ENCODE results near the gene AP5Z1. TPM values are rescaled to one million over a fixed set of nuclear protein-coding genes. Genes with fewer than 3 reads are reported as not detected.

AP5Z1 gene
- polyA plus RNA-seq, 1 of the 3 experiments (the other 2 are of a cell fraction), result 29.5 TPM

GRCh38 chr7:4806983-4807597 lies 31.7 kb downstream of the AP5Z1 start (continued):
- TF ChIP-seq IRF3 (IDR thresholded peaks at IDR 0.05; ENCODE audit: low read depth, low read length) (no peak), SIN3A (IDR thresholded peaks at IDR 0.05; ENCODE audit: borderline replicate concordance, low read depth, low read length) (no peak)

GRCh38 chr7:4807598-4808016 lies 32.2 kb downstream of the AP5Z1 start:
- TF ChIP-seq SMC3 (IDR thresholded peaks at IDR 0.05; ENCODE audit: low read depth, low read length) (no peak), CHD2 (IDR thresholded peaks at IDR 0.05; ENCODE audit: low read length, partially characterized antibody) (no peak)
- TF ChIP-seq, protein P1, sequence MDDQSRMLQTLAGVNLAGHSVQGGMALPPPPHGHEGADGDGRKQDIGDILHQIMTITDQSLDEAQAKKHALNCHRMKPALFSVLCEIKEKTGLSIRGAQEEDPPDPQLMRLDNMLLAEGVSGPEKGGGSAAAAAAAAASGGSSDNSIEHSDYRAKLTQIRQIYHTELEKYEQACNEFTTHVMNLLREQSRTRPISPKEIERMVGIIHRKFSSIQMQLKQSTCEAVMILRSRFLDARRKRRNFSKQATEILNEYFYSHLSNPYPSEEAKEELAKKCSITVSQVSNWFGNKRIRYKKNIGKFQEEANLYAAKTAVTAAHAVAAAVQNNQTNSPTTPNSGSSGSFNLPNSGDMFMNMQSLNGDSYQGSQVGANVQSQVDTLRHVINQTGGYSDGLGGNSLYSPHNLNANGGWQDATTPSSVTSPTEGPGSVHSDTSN (IDR thresholded peaks at IDR 0.05), result no peak
- no peak overlapping the region for H2AFZ ChIP-seq (ENCODE audit: low read depth)
- ChIA-PET CTCF (interaction anchor here (1.0 to 2.5 kb wide), 3 partner anchors 9 to 23 kb away, joined by 4 to 19 read pairs (median 6); no protein-coding TSS in a partner anchor), POLR2A (no interaction called here)
- peaks cover 3% of the 10 kb centered on the region for H3F3A ChIP-seq (replicated peaks; ENCODE audit: insufficient read depth)
- no peaks in the 10 kb centered on the region for H3K27me3 ChIP-seq (ENCODE audit: insufficient read depth)
- WGBS (ENCODE audit: low lambda C conversion rate), result 79% methylated on average over 5 of the region's 5 CpGs
- H3K4me1 ChIP-seq (ENCODE audit: control insufficient read depth in 1 of 2, insufficient read depth in 2 of 2, low read depth in 1 of 2, low read length in 1 of 2), result no peaks in the 10 kb centered on the region
- no peaks in the 10 kb centered on the region for H3K36me3 ChIP-seq (replicated peaks in 1 of 2; ENCODE audit: control insufficient read depth in 1 of 2, insufficient read depth in 2 of 2, low read length in 1 of 2)
- no peak overlapping the region for H3K4me3 ChIP-seq (ENCODE audit: low read depth in 2 of 2, low read length in 1 of 2)
- H3K79me2 ChIP-seq (ENCODE audit: insufficient read depth), result no peaks in the 10 kb centered on the region
- no peak for DNase-seq
- H3K9me3 ChIP-seq, result no peaks in the 10 kb centered on the region
- no peaks in the 10 kb centered on the region for H4K20me1 ChIP-seq (ENCODE audit: insufficient read depth)
- H3K4me2 ChIP-seq, result no peak overlapping the region
- H3K9me2 ChIP-seq, result no peaks in the 10 kb centered on the region
- no peak overlapping the region for H3K27ac ChIP-seq (ENCODE audit: low read depth in 2 of 2, low read length in 1 of 2)
- H3K9ac ChIP-seq, result no peak overlapping the region

- TF ChIP-seq YY1 (IDR thresholded peaks at IDR 0.05; ENCODE audit: low read depth), result no peak
Observed at GRCh38 chr7:4808026-4808425, 32.6 kb downstream of the AP5Z1 start.

More at GRCh38 chr7:4808026-4808425, 32.6 kb downstream of the AP5Z1 start:
- Histone ChIP-seq H3F3A (replicated peaks; ENCODE audit: insufficient read depth) (peaks cover 3% of the 10 kb centered on the region), H4K20me1 (ENCODE audit: insufficient read depth) (no peaks in the 10 kb centered on the region), H3K27ac (ENCODE audit: low read depth in 2 of 2, low read length in 1 of 2) (no peak overlapping the region), H3K4me3 (ENCODE audit: low read depth in 2 of 2, low read length in 1 of 2) (no peak overlapping the region), H2AFZ (ENCODE audit: low read depth) (no peak overlapping the region), H3K9me3 (no peaks in the 10 kb centered on the region), H3K36me3 (replicated peaks in 1 of 2; ENCODE audit: control insufficient read depth in 1 of 2, insufficient read depth in 2 of 2, low read length in 1 of 2) (no peaks in the 10 kb centered on the region), H3K27me3 (ENCODE audit: insufficient read depth) (no peaks in the 10 kb centered on the region), H3K9me2 (no peaks in the 10 kb centered on the region), H3K79me2 (ENCODE audit: insufficient read depth) (no peaks in the 10 kb centered on the region), H3K4me1 (ENCODE audit: control insufficient read depth in 1 of 2, insufficient read depth in 2 of 2, low read depth in 1 of 2, low read length in 1 of 2) (no peaks in the 10 kb centered on the region), H3K9ac (no peak overlapping the region), H3K4me2 (no peak overlapping the region)
- POLR2A ChIA-PET, result no interaction called here
- no peak for DNase-seq
- WGBS (ENCODE audit: low lambda C conversion rate), result 85% methylated on average over 5 of the region's 5 CpGs
- CTCF ChIA-PET, result interaction anchor here (1.0 to 2.5 kb wide), 3 partner anchors 10 to 22 kb away, joined by 4 to 19 read pairs (median 6); no protein-coding TSS in a partner anchor

Measured in SK-N-SH (cell line).